GM19438 (cell line): ENCODE data around the gene GAS2L2.

Experiments
- ATAC-seq: cut with Tn5 transposase; IDR thresholded peaks from one replicate; pipeline ENCODE4 v1.9.1; 2021; ENCODE audit warnings: low read depth; ENCODE audit not compliant: unreplicated experiment

The GAS2L2 gene

DNA sequence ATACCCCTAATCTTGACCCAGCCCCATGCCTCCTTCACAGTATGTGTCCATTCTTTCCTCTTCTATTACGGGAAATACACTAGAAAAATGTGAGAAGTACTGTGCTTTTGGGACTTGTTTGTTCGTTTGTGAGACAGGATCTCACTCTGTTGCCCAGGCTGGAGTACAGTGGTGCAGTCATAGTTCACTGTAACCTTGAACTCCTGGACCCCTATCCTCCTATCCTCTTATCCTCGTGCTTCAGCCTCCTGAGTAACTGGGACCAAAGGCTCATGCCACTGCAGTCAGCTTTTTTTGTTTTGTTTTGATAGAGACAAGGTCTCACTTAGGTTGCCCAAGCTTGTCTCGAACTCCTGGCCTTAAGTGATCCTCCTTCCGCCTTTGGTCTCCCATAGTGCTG is 51.5 kb downstream of the GAS2L2 start:
- ATAC-seq: no peak

- no peak for ATAC-seq
Measured at GRCh38 chr17:35700150-35700549, 52.9 kb downstream of the GAS2L2 start.

DNA sequence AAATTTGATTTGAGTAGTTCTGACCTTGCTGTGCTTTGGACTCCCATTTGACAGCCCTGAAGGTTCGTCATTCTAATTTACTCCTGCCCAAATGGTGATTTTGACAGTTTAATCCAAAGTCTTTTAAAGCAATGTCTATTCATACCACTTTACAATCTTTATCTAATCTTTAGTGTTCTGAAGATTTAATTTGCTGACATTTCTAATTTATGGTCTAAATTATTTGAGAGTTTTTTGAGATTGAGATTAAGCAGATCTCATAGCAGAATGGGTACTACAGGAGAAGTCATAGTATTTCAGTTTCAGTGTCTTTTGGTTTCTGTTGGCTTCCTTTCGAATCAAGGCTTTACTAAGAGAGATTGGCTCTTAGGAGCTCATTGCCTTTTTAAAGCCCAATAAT is 54.2 kb downstream of the GAS2L2 start:
- no peak for ATAC-seq

- ATAC-seq: no peak
Measured at GRCh38 chr17:35695613-35696012, 57.4 kb downstream of the GAS2L2 start.

DNA sequence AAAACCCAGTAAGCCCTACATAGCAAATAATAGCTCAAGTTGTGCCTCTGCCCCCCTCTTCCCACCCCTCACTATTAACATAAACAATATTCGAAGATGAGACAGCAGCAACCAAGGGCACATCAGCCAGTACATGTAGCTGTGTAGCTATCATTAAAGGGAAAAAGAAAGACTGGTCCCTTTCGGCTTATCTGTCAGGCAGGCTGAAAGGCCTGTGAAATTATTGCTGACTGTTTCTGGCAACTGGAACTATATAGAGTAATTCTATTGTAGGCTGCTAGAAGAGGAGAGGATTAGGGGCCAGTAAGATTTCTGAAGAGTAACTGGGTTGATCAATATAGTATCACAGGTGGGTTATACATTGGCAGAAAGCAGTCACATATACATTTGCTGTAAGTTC is 58.1 kb downstream of the GAS2L2 start:
- no peak for ATAC-seq
